Adrenal gland (tissue), 12 donors: Measurements from ENCODE around the gene FARS2. TPM values are rescaled to one million over a fixed set of nuclear protein-coding genes. Genes with fewer than 3 reads are reported as not detected.

ENCODE experiments used
- DNase-seq, 7 donors: peaks; one replicate each; pipeline ENCODE4 v3.0.0-alpha.2; 2019 to 2020
- H3K27ac ChIP-seq, 5 donors: fragments of 200-600 bp; sonication (generic) in 4 of 5; 1 replicate in 3 of 5; 2 replicates in 2 of 5; pipeline versions ENCODE4 v1.5.1 to v1.8.0; 2016 to 2020; ENCODE audit warnings: mild to moderate bottlenecking in 1 of 5
- H3K27me3 ChIP-seq: fragments of 200-600 bp; 2 replicates; pipeline ENCODE4 v1.8.0; 2021
- H3K36me3 ChIP-seq, 2 donors: fragments of 200-600 bp; replicated peaks in 1 of 2; 1 replicate in 1 of 2; 2 replicates in 1 of 2; pipeline versions ENCODE4 v1.5.1 to v1.8.0; 2018 to 2022
- H3K4me1 ChIP-seq, 2 donors: fragments of 200-600 bp; replicated peaks in 1 of 2; 1 replicate in 1 of 2; 2 replicates in 1 of 2; pipeline versions ENCODE4 v1.5.1 to v1.8.0; 2018 to 2021
- H3K4me3 ChIP-seq, 4 donors: fragments of 200-600 bp; sonication (generic) in 3 of 4; one replicate each; pipeline ENCODE4 v1.5.1; 2016 to 2018
- H3K9me3 ChIP-seq, 3 donors: fragments of 200-600 bp; sonication (generic) in 1 of 3; replicated peaks in 1 of 3; 1 replicate in 2 of 3; 2 replicates in 1 of 3; pipeline versions ENCODE4 v1.5.1 to v1.8.0; 2016 to 2021
- POLR2A ChIP-seq, 2 donors: fragments of 450-650 bp; IDR thresholded peaks; one replicate each; pipeline ENCODE4 v1.6.1; 2017; ENCODE audit warnings: antibody characterized with exemption in 2 of 2, mild to moderate bottlenecking in 2 of 2, moderate library complexity in 1 of 2
- WGBS, 4 donors: extraction: QIAGEN DNeasy Blood & Tissue Kit in 2 of 4; methylation state at CpG; one replicate each; pipeline versions ENCODE4 v1.1.5 to v1.1.7; 2013 to 2017; 5-methylcytosine and 5-hydroxymethylcytosine counted together
- intact Hi-C, 2 donors: fragments of 100-400 bp; cut with DNase I; formaldehyde crosslinking; loops; one replicate each; pipeline versions ENCODE4 v1.14.1 to v1.15.0; 2022 to 2023
- polyA plus RNA-seq, 3 donors: library from polyadenylated mRNA; stranded (reverse); fragments of 200-250 nt in 2 of 3; fragments of 350-450 nt in 1 of 3; fragmentation: Illumina TruSeq in 1 of 3; extraction: RNeasy Lipid Tissue Mini Kit (QIAGEN cat#74804) in 1 of 3; gene quantifications; one replicate each; pipeline ENCODE4 v1.2.3, GENCODE V29; 2013 to 2014
- total RNA-seq, 9 donors: library from RNA; depleted of rRNA in 4 of 9; stranded (reverse); fragments of >200 nt in 4 of 9; fragments of 120-200 nt in 1 of 9; fragmentation: NEBNext Ultra II Directional in 1 of 9; extraction: Animal tissue kit (Norgen Biotek cat#: 25700) in 1 of 9; gene quantifications; one replicate each; pipeline versions ENCODE4 v1.1.0 to v1.2.4, GENCODE V29; 2013 to 2023
- TF ChIP-seq, protein P1 (sequence below), 6 experiments: fragments of 450-650 bp in 4 of 6; fragments of 200-600 bp in 2 of 6; sonication (generic) in 1 of 6; IDR thresholded peaks; 1 replicate in 5 of 6; 2 replicates in 1 of 6; pipeline versions ENCODE4 v1.5.1 to v1.8.0; 2016 to 2021; ENCODE audit warnings: antibody characterized with exemption in 6 of 6, mild to moderate bottlenecking in 2 of 6, moderate library complexity in 1 of 6
- donor health status: healthy with polysubstance abuse.
- donor health status: Bipolar disorder and iron deficiency.
- donor health status: DM: yes; HTN: yes; CAD: no.
- donor health status: DM: no; HTN: no; CAD: no.
- donor health status: DM: no; HTN: no; CAD: no.
- donor health status: DM: yes; HTN: yes; CAD: no.

Gene FARS2
- total and polyA plus RNA-seq, 12 donors = 7.2 to 55.2 (median 19.8) TPM

DNA sequence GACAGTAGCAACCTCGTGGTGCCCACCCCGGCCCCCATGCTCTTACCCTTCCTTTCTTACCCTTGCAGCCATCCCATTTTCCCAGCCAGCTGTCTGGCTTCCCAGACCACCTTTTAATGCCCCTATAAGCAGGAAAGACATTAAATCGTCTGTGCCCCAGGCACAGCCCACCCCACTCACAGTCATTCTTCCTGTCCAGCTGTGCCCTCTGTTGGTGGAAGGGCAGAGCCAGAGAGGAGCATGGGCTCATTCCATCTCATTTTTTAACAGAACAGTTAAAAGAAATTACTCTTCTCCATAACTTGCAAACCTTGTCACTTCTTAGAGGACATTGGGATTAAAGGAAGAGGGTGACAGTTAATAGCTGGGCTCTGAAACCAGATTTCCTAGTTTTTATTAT, 504.9 kb downstream of the FARS2 start:
- no peak for DNase-seq
- 70 to 73% (median 71%) methylated on average over 3 of the region's 3 CpGs for WGBS, 4 donors
- H3K4me1 ChIP-seq = no peaks in the 10 kb centered on the region
- TF ChIP-seq, protein P1, sequence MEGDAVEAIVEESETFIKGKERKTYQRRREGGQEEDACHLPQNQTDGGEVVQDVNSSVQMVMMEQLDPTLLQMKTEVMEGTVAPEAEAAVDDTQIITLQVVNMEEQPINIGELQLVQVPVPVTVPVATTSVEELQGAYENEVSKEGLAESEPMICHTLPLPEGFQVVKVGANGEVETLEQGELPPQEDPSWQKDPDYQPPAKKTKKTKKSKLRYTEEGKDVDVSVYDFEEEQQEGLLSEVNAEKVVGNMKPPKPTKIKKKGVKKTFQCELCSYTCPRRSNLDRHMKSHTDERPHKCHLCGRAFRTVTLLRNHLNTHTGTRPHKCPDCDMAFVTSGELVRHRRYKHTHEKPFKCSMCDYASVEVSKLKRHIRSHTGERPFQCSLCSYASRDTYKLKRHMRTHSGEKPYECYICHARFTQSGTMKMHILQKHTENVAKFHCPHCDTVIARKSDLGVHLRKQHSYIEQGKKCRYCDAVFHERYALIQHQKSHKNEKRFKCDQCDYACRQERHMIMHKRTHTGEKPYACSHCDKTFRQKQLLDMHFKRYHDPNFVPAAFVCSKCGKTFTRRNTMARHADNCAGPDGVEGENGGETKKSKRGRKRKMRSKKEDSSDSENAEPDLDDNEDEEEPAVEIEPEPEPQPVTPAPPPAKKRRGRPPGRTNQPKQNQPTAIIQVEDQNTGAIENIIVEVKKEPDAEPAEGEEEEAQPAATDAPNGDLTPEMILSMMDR (IDR thresholded peaks at IDR 0.05) = no peak
- TF ChIP-seq POLR2A (IDR thresholded peaks at IDR 0.05) = no peak
- H3K9me3 ChIP-seq = no peaks in the 10 kb centered on the region
- no peaks in the 10 kb centered on the region for H3K36me3 ChIP-seq
- H3K27ac ChIP-seq = no peak overlapping the region
- no peaks in the 10 kb centered on the region for H3K27me3 ChIP-seq
- intact Hi-C loops = no loop called here
- H3K4me3 ChIP-seq = no peak overlapping the region

DNA sequence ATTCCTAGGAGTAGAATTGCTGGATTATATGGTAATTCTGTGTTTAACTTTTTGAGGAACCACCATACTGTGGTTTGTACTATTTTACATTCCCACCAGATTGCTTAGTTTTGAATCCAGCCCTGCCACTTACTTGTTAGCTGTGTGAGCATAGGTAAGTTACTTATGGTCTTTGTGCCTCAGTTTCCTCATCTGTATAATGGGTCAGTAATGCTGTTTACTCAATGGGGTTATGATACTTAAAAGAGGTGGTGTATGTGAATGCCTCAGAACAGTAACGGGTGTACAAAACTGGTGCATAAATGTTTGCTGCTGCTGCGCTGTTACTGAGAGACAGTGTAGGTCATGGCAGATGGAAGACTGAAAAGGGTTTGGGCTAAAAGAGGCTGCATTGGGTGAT, 506.2 kb downstream of the FARS2 start:
- H3K27ac ChIP-seq = no peak overlapping the region
- no peak for TF ChIP-seq POLR2A (IDR thresholded peaks at IDR 0.05)
- TF ChIP-seq, protein P1 (IDR thresholded peaks at IDR 0.05) = no peak
- no peaks in the 10 kb centered on the region for H3K36me3 ChIP-seq
- no peak overlapping the region for H3K4me3 ChIP-seq
- no peak for DNase-seq
- no peaks in the 10 kb centered on the region for H3K9me3 ChIP-seq
- intact Hi-C loops = no loop called here
- no peaks in the 10 kb centered on the region for H3K27me3 ChIP-seq
- 86 to 98% (median 96%) methylated on average over 2 of the region's 2 CpGs for WGBS, 4 donors
- no peaks in the 10 kb centered on the region for H3K4me1 ChIP-seq

DNA sequence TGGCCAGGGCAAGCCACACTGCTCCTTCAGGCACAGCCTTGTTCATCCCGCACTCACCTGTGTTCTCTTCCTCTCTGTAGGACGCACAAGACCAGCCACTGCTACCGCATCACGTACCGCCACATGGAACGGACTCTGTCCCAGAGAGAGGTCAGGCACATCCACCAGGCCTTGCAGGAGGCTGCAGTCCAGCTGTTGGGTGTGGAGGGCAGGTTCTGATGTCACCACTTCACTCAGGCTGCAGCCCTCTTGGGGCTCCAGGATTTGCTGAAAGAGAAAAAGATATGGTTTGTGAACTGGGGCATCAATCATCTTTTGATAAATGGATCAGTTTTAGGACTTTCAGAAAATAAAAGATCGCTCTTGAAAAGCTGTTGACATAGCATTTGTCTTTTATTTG, 509.9 kb downstream of the FARS2 start:
- no peaks in the 10 kb centered on the region for H3K36me3 ChIP-seq
- H3K27ac ChIP-seq = no peak overlapping the region
- H3K4me1 ChIP-seq = no peaks in the 10 kb centered on the region
- TF ChIP-seq POLR2A (IDR thresholded peaks at IDR 0.05) = no peak
- TF ChIP-seq, protein P1 (IDR thresholded peaks at IDR 0.05) = no peak
- no peak overlapping the region for H3K4me3 ChIP-seq
- WGBS, 4 donors = 97 to 100% (median 98%) methylated on average over 7 of the region's 7 CpGs
- intact Hi-C loops = no loop called here
- no peaks in the 10 kb centered on the region for H3K27me3 ChIP-seq
- no peak for DNase-seq
- H3K9me3 ChIP-seq = no peaks in the 10 kb centered on the region

DNA sequence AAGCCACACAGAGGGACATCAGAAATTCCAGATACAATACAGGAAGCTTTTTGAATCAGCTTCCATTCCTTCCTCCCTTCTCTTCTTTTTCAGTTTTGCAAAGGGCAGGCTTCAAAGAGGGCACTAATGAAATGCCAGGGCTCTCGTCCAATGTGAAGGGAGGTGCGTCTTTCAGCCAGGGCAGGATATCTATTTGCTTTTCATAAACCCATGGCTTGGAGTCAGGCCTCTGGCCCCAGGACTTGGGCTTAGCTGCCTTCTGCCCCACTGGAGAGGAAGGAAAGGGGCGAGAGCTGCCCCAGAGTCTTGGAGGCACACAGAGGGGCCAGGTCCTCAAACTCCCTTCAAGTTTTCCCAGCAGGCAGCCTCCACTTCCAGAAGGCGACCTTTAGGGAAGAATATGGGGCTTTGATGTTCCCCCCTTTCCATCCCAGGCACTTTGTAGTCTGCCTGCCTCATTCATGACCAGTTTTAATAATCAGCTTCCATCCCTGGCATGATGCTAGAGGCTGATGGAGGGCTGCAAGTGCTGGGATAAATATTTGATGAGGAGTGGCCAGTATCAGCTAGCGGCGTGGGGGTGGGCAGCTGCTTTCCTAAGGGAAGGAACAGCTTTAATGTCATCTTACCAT, 510.6 kb downstream of the FARS2 start:
- Histone ChIP-seq H3K36me3 (no peaks in the 10 kb centered on the region), H3K4me3 (no peak overlapping the region), H3K27ac (no peak overlapping the region), H3K4me1 (no peaks in the 10 kb centered on the region), H3K27me3 (no peaks in the 10 kb centered on the region), H3K9me3 (no peaks in the 10 kb centered on the region)
- WGBS, 4 donors = 93 to 99% (median 95%) methylated on average over 6 of the region's 6 CpGs
- intact Hi-C loops = no loop called here
- no peak for DNase-seq
- TF ChIP-seq POLR2A (IDR thresholded peaks at IDR 0.05) = no peak
- TF ChIP-seq, protein P1 (IDR thresholded peaks at IDR 0.05) = no peak
